ENCODE measurements around the gene ADGRG1. TPM values are rescaled to one million over a fixed set of nuclear protein-coding genes. Genes with fewer than 3 reads are reported as not detected.

The ADGRG1 gene
- total RNA-seq = 10 to 100 TPM; 11.1 to 46.3 (median 18.5) TPM
- polyA plus RNA-seq = 10 to 100 TPM; 19.2 to 27.7 TPM
- long read RNA-seq, donor 1, full-length matches to known transcripts = 1 of 27 reads
- long read RNA-seq, donor 1, partial matches to known transcripts = 22 of 27 reads
- long read RNA-seq, donor 1, other reads (novel, unspliced or antisense) = 4 of 27 reads
- long read RNA-seq, donor 2, partial matches to known transcripts = 23 of 27 reads
- long read RNA-seq, donor 2, other reads (novel, unspliced or antisense) = 2 of 27 reads
- long read RNA-seq, donor 3, full-length matches to known transcripts = 8 of 88 reads
- long read RNA-seq, donor 3, partial matches to known transcripts = 66 of 88 reads
- long read RNA-seq, donor 3, other reads (novel, unspliced or antisense) = 14 of 88 reads

GRCh38 chr16:57628008-57628781 lies at the start of gene ADGRG1:
Gene ADGRG1, plus strand, starts transcription at chr16:57628630. Its CDS starts 21,658 bp downstream, at chr16:57650288.
- H3K9me3 ChIP-seq = no peaks in the 10 kb centered on the region

DNA sequence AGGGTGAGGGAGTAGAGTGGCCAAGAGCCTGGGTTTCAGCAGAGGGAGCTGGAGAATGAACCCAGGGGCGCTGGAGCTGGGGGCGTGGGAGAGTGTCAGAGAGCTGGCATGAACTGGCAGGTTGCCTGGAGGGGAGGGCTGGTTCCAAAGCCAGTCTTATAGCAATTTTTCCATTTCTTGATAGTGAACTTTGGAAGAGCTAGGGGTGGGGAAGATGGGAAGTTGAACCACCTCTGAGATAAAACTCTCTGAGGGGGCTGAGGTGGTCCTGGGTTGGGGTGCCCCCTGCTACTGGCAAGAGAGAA lies 49.1 kb upstream of the ADGRG1 start:
- Histone ChIP-seq H3K36me3 (no peaks in the 10 kb centered on the region), H3K27ac (no peak overlapping the region), H3K9me3 (no peaks in the 10 kb centered on the region), H3K27me3 (peaks cover 0 to 39% (median 15%) of the 10 kb centered on the region in 7 donors), H3K4me1 (peaks cover 0 to 10% (median 0%) of the 10 kb centered on the region in 9 donors), H3K4me3 (no peak overlapping the region)
- no peak for ATAC-seq
- no peak for TF ChIP-seq CTCF (IDR thresholded peaks at IDR 0.05)
- no peak for DNase-seq
- intact Hi-C loops (cut with DNase I) = loop anchor here in 7 of 10 donors (5.0 to 10.0 kb wide), 8 partner anchors 138 to 428 kb away; partner anchors contain the start of genes USB1 (in 2 of the 7) and ZNF319 (in 2 of the 7)
- WGBS, 2 donors = 53 to 61% methylated on average over 2 of the region's 2 CpGs

More at GRCh38 chr16:57628008-57628781, at the start of gene ADGRG1:
- 9 to 15% methylated on average over 31 to 32 of the region's 32 CpGs for WGBS, 2 donors
- H3K36me3 ChIP-seq = no peaks in the 10 kb centered on the region
- intact Hi-C loops (cut with DNase I) = loop anchor here in 3 of 10 donors (1.0 to 2.0 kb wide), 2 partner anchors 18 to 19 kb away; no protein-coding TSS in a partner anchor
- TF ChIP-seq CTCF (IDR thresholded peaks at IDR 0.05) = peak in 5 of 9 donors; percentile 14 to 45 (median 17)
- ATAC-seq (peak; percentile 70 to 88 (median 82)), DNase-seq (peak; percentile 74 to 84)
- H3K4me1 ChIP-seq = peaks cover 16 to 61% (median 42%) of the 10 kb centered on the region in 9 donors
- H3K4me3 ChIP-seq = peak within 1 kb of the TSS; percentile 39 to 63 (median 52)
- H3K27ac ChIP-seq = peak within 1 kb of the TSS; percentile 72 to 92 (median 84)
- H3K27me3 ChIP-seq = peaks cover 0 to 27% (median 0%) of the 10 kb centered on the region in 7 donors

DNA sequence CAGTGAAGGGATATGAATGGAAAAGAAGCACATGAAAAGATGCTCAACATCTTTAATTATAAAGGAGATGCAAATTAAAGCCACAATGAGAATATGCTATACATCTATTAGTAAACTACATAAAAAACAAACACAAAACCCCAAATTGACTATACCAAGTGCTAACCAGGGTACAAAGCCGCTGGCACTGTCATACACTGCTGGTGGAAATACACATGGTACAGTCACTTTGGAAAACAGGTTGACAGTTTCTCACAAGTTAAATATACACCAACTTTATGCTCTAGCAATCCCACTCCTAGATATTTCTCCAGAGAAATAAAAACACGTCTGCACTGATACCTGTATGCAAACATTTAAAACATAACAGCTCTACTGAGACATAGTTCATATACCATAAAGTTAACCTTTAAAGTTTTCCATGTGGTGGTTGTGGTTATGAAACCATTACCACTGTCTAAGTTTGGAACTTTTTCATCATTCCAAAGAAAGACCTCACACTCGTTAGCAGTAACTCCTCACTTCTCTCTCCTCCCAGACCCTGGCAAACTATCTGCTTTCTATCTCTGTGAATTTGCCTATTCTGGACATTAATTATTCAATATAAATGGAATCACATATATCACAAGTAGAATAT lies 43.3 kb upstream of the ADGRG1 start:
- H3K4me1 ChIP-seq = peaks cover 0 to 2% (median 0%) of the 10 kb centered on the region in 9 donors
- no peaks in the 10 kb centered on the region for H3K36me3 ChIP-seq
- TF ChIP-seq CTCF (IDR thresholded peaks at IDR 0.05) = no peak
- H3K9me3 ChIP-seq = no peaks in the 10 kb centered on the region
- DNase-seq (no peak), ATAC-seq (no peak)
- intact Hi-C loops (cut with DNase I) = loop anchor here in 2 of 10 donors (10.0 kb wide), 5 partner anchors 140 to 420 kb away; partner anchors contain the start of genes USB1 (in 1 of the 2) and ZNF319 (in 1 of the 2)
- WGBS, 2 donors = 42 to 48% methylated on average over 3 of the region's 3 CpGs
- no peak overlapping the region for H3K4me3 ChIP-seq
- H3K27ac ChIP-seq = no peak overlapping the region
- peaks cover 0 to 19% (median 0%) of the 10 kb centered on the region in 7 donors for H3K27me3 ChIP-seq

DNA sequence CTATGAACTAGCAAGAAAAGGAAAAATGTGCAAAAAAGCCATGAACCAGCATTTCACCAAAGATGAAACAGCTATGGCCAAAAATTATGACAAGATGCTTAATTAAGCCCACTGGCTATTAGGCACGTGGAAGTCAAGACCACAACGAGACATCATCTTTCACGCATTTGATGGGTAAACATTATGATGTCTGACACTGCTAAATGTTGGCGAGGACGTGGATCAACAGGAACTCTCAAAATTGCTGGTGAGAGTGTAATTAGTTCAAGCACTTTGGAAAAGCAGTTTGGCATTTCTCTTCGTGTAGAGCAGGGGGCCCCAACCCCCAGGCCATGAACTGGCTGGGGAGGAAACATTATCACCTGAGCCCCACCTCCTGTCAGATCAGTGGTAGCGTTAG lies 39.6 kb upstream of the ADGRG1 start:
- ATAC-seq = no peak
- DNase-seq = no peak
- WGBS, 2 donors = 81 to 86% methylated on average over 7 of the region's 7 CpGs
- H3K4me1 ChIP-seq = peaks cover 0 to 33% (median 4%) of the 10 kb centered on the region in 9 donors
- intact Hi-C loops (cut with DNase I) = loop anchor here in 2 of 10 donors (10.0 kb wide), 5 partner anchors 136 to 416 kb away; partner anchors contain the start of genes USB1 (in 1 of the 2) and ZNF319 (in 1 of the 2)
- H3K4me3 ChIP-seq = no peak overlapping the region
- H3K27ac ChIP-seq = no peak overlapping the region
- H3K9me3 ChIP-seq = no peaks in the 10 kb centered on the region
- peaks cover 0 to 6% (median 0%) of the 10 kb centered on the region in 7 donors for H3K27me3 ChIP-seq
- H3K36me3 ChIP-seq = no peaks in the 10 kb centered on the region
- TF ChIP-seq CTCF (IDR thresholded peaks at IDR 0.05) = no peak
